IPS DF 4.7 (cell line): ENCODE measurements around the gene MYO5B.
"Not testable (repeated sequence)": the region's sequence is repeated elsewhere in the genome, so short reads cannot be mapped to it uniquely, and the experiment has no call there.

Source experiments
- DNase-seq: peaks from one replicate; pipeline ENCODE4 v3.0.0-alpha.2; 2013; ENCODE audit warnings: low spot score; ENCODE audit errors: extremely low read depth

The MYO5B gene

DNA sequence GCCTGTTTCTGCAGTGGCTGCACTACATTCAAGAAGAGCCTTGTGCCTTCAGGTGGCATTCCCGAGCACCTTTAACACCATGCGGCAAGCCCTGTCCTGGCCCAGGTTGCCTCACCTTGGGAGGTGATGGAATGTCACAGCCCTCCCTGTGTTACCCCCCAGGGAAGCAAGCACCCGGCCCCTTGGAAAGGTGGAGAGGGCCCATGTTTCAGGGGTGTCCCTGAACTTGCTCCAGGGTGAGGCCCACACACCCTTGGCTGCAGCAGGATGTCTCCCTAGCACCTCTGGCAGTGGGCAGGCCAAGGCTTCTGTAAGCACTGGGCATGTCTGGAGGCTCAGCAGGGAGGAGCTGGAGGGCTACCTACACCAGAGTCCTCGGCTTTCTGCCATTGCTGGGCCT, 352.3 kb downstream of the MYO5B start:
- no peak for DNase-seq

DNA sequence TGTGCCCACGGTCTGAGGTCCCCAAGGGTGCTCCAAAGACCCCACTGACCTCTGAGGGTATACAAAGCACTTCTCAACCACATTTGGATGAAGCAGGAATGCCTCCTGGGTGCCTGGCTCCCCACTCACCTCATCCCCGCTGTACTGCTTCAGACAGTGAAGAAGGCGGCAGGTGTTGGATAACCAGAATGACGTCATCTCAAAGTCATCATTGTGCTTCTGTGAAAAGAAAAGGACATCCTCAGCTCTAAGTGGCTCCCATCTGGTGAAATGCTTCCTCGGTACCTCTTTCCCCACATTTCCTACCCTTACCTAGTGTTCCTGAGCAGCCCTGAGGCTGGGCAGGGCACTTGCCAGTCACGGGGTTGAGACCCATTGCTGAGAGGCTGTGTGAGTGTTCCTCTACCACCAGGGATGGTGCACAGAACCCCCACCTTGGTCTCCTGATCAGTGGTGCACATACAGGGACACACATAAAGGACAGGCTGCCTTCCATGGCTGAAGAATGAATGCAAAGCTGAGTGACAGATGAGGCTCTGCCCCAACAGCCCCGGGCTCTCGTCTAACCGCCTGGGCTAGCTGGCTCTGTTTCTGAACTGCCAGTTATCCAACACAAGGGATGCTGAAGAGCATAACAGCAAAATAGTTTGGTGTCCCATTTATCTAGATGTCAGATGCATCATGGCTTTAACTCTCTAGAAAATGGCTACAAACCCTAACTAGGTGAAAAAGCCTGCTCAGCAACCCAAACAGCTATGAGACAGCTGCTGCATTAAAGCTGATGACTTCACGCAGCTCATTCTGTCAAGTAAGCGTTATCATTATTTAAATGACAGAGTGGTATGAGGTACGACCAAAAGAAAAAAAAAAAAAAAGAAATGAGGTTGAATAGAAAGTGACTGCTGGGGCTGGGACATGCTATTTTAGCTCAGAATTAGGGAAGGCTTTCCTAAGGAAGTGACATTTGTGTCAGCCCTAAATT, 353.4 kb downstream of the MYO5B start:
- no peak for DNase-seq

DNA sequence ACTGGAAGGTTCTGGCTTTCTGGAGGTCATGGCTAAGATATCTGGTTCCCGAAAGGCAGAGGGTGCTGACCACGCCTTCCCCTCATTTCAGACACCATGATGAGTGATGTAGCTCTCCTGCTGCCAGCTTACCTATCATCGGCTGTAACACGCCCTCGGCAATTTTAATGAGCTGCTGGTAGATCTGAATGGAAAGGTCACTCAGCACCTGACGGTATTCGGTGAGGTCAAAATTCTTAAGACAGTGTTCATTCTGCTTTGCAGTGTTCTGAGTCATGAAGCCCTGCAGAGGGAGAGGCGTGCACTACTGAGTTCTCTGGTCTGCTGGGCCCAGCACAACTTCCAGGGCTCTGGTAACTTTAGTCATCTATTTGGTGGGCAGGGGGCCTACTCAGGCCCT, 355.9 kb downstream of the MYO5B start:
- DNase-seq, result no peak

DNA sequence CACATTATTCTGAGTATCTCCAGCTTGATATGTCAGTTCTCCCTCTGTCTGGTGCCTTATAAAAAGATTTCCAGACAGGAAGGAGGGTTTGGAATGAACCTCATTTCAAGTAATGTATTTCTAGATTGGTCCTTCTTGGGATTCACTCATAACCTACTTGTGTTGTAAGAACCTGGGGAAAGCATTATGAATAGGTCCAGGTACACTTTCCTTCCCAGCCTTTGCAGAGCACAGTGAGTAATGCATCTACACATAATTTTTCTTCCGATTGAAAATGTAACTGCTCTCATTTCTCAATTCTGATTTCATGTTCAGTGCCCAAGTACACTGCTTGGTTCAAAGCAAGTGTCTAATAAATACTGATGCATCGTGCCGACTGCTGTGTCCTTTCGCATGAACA, 356.6 kb downstream of the MYO5B start:
- no peak for DNase-seq

DNA sequence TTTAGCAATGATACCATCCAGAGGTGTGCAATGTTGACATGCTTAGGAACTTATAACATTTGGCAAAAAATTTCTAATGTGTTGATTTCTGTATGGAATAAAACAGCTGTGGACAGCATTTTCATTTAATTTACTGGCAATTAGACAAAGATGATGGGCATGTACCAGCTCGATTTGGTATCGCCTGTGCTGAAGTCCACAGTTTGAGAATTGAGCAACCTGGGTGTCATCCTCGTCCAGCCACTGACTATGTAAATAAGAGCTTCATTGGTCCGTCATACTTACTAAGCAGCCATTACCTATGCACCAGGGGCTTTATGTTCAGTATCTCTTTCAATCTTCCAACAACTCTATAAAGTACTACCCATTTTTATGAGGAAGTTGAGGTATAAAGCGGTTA, 357.1 kb downstream of the MYO5B start:
- no peak for DNase-seq

DNA sequence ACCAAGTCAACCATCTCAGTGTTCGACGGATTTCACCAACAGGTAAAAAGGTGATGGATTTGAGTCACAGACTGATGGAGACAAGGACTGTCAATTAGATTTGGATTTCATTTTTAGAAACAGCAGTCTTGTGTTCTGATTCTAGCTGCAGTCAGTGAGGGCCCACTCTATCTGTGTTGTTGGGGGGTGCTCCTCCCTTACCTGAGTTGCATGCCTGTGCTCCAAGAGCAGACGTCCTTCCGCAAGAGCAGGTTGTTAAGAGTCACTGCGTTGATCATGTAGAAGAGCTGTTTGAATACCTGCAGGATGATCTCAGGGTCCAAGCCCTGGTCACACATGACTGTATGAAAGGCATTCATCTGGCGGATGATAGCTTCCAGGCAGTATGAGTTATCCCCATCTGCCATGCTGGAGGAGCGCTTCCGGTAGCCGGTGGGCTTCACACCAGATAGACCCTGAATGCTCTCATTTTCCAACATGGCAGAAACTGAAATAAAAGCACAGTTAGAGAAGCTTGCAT, 357.6 kb downstream of the MYO5B start:
- DNase-seq, result not testable (repeated sequence)

DNA sequence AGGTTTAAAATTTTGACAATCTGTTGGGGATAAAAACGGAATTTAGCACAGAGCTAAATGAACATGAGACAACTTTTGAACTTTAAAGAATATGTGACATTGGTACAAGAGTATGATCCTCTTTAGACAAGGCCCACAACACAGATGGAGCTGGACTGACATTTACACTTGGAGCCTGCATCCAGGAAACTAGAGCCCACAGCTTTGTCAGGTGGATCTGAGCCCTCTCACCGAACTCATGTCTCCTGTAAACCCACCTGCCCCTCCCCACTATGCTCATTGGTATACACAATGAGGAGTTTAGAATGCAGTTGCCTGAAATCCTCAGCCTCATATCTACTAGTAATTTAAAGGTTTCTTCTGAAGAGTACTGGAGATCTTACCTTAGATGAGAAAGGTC, 359.5 kb downstream of the MYO5B start:
- DNase-seq, result no peak

DNA sequence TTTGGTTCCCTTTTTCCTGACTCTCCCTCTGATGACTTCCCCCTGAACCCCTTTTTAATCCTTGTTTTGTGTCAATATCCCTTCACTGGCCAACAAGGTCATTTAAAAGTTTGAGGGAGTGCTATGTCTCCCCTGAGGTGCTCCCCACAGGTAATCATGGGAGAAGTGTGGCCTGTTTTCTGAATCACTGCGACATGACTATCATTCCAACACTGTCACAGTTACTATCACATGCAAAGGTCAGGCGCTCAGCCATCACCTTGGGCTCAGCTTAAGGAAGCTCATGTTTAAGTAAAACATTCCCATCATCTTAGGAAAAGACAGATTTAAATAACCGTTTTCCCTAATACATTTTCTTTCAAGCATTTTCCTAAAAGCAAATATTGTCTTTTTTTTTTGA, 360.7 kb downstream of the MYO5B start:
- DNase-seq, result no peak

DNA sequence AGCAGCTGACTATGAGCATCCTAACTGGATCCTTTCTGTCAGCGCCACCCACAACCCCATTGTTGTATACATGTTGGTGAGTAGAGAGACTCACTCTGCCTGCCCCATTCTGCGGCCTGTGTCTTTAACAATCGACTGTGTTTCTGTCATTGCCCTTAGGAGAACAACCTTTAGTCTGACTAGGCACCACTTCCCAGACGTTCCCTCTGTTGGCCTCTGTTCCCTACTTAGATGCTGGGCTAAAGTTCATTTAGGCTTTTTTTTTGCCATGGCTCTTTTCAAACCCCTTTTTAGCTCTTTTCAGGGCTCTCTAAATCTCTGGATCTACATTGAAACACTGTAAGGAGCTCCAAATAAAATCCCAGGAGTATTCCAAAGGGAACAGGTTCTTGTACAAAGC, 361.1 kb downstream of the MYO5B start:
- DNase-seq, result no peak

DNA sequence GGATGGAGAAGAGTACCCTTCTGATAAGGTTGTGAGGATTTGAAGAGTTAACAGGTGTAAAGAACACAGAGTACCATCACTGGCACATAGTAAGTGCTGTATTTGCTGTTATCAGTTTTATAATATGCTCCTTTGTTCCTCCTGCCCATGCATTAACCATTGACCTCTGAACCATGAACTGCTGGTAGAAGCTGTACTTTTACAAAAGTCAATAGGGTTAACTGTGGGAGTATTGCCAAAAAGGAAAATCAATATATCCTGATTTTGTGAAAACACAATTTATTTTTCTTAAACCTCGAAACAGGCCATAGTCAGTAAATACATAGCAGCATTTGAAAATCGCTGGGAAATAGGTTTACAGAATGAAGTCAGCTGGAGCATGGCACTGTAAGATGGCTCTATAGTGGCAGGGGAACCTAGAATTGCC, 362.7 kb downstream of the MYO5B start:
- no peak for DNase-seq

DNA sequence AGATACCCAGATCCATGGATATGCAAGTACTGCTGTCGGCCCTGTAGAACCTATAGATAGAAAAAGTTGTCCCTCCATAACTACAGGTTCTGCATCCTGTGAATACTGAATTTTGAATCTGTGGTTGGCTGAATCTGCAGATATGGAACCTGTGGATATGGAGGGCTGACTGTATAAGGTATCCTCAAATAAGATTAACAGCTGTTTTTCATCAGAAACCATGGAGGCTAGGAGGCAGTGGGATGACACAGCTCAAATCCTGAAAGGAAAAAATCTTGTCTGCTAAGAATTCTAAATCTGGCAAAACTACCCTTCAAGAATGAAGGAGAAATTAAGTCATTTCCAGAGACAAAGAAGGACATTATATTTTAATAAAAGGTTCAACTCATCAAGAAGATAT, 367.0 kb downstream of the MYO5B start:
- no peak for DNase-seq

DNA sequence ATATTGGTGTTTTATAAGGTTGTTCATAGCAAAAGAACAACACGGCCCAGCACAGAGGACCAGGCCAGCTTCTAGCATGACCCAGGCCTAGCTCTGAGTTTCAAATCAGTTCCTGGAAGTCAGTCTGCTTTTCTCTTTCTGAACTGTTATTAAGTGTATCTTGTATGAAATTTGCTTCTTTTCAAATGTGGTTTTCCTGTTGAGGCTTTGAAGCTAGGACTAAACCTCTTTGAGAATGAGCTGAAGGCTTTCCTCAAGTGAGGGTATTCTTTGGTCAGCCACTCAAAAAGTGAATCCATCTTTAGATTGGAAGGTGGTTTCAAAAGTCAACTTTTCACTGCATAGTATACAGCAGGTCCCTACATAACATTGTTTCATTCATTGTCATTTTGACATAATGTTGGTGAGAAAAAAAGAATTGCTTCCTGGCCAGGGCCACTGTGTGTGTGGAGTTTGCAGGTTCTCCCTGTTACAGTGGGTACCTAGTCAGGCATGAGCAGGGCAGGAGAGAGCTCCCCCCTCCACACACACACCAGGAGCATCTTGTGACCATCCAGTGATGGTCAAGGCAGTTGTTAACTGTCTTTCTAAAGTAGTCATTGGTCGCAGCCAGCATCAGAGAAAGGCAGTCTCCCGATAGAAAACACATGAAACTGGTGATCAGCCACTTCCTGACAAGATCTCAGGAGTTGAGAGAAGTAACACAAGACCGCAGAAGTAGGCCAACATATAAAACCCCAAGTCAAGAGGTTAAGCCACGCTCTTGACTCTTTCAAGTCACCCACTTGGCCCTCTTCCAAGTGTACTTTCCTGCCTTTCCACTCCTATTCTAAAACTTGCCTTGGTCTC, 374.9 kb downstream of the MYO5B start:
- no peak for DNase-seq

DNA sequence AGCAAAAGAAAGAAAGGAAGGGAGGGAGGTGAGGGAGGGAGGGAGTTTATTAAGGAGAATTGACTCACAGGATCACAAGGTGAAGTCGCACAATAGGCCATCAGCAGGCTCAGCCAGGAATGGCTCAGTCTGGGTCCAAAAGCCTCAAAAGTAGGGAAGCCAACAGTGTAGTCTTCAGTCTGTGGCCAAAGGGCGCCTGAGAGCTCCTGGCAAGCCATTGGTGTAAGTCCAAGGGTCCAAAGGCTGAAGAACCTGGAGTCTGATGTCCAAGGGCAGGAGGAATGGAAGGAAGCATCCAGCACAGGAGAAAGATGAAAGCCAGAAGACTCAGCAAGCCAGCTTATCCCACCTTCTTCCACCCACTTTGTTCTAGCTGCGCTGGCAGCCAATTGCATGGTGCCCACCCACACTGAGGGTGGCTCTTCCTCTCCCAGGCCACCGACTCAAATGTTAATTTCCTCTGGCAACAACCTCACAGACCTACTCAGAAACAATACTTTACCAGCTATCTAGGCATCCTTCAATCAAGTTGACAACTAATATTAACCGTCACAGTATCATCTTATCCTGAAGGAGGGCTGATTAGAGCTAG, 375.8 kb downstream of the MYO5B start:
- no peak for DNase-seq

DNA sequence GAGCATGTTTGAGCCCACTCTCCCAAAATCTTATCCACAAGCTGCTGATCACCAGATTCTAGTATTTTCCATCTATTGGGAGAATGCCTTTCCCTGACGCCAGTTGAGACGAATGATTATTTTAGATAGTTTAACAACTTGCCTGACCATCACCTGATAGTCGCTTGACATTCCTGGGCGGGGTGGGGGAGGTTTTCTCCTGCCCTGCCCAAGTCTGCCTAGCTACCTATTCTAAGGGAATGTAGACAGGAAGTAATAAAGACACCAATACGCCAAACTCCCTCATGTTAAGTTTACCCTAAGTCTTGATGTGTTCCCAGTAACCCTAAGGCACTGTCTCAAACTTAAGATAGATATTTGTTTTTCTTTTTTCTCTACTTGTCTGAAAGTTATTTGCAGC, 377.0 kb downstream of the MYO5B start:
- DNase-seq, result no peak

DNA sequence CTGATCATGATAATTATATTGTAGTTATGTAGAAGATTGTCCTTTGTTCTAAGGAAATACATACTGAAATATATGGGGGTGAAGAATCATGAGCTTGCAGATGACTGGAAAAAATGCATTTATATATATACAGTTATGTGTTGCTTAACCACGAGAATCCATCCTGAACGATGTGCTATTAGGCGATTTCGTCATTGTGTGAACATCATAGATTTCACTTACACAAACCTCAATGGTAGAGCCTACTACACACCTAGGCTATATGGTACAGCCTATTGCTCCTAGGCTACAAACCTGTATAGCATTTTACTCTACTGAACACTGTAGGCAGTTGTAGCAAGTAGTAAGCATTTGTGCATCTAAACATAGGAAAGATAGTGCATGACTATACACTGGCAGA, 379.0 kb downstream of the MYO5B start:
- DNase-seq, result no peak

DNA sequence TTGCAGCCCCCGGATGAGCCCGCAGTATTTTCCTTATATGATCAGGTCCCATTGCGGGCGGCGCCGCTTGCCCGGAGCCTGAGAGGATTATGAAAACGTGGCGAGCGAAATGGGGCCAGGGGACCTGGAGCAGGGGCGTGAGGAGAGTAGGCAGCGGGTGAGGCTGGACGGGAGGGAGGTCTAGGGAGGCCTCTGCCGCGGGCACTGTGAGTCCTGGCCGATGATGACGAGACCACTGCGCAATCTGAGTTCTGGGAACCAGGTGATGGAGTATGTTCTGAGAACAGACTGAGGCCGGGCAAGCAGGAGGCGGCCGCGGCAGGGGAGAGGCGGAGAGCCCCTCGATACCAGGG, 380.8 kb downstream of the MYO5B start:
- no peak for DNase-seq

DNA sequence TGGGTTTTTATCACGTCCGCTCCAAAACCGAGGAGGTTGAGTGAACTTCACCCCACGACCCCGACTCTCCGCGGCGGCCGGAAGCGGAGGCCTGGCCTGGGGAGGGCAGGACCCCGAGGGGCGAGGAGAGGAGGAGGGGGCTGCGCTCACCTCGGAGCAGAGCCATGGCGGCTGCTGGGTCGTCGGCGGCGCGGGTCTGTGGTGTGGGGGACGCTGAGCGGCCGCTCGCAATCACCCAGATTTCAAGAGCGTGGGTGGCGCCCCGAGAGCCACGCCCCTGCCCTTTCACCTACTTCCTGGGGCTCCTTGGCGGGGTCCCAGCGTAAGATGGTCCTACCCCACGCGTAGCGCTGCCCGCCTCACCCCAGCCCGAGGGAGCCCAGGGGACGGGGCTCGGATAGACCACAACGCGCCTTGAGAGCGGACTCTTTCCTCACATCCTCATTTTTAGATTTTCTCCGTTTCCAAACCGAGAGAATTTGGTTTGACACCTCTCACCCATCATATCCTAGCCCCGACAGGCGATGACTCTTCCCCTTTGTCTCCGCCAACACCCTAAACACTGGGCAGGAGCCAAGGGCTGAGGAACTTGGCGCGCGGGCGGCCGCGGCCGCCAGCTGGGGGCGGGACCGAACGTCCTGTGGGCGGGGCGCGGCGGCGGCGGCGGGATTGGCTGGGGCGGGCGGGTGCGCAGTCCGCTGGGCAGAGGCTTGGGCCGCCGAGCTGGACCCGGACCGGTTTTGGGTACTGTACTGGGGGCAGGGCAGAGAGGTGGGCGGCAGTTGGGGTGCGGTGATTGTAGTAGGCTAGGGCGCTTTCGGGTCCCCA, 381.4 kb downstream of the MYO5B start, which contains the start of gene ACAA2:
Gene ACAA2, minus strand, starts transcription at position 215 of the 828 bp plus-strand sequence. Its CDS starts 49 bp downstream, at position 166.
- no peak for DNase-seq

DNA sequence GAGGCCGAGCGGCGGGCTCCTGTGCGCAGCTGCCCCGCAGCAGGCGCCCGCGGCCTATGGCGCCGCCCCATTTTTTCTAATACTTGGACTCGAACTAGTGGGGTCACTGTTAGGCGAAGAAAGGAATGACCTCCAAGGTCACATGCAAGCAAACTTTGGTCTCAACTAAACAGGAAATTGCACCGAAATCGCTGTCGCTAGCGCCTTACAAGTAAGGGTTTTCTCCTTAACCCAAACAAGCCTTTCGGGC, 382.0 kb downstream of the MYO5B start:
- no peak for DNase-seq

DNA sequence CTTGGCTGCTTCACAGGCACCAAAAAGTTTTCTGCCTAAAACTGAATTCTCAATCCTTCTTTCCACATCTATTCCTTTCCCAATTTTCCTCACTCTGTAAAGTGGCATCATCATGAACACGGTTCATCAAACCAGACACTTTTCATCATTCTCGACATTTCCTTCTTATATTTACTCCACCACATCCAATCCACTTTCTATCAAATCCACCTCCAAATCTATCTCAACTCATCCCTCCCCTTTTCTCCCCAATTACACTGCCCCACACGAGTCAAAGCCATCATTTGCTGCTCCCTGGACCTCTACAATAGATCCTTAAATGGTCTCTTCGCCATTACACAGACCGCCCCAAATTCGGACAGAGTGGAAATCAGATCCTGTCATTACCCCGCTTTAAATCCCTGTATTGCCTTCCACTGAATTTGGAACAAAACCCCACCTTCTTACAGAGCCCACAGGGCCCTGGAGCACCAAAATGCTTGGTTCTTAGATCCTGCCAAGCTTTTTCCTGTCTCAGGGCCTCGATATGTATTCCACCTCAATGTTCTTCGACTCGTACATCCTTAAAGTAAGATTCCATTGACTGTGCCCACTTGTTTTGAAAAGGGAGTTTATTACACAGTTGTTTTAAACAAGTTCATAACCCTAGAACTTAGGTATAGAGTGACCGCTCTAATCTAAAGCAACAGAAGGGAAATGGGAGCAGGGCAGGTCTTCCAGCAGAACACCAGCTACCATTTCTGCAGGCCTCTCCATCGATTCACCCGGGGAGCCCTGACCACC, 382.5 kb downstream of the MYO5B start:
- DNase-seq, result no peak
